ENCODE data around the gene CBX8. TPM values are rescaled to one million over a fixed set of nuclear protein-coding genes. Genes with fewer than 3 reads are reported as not detected.

The CBX8 gene
- total and polyA plus RNA-seq, 4 donors, result 4.8 to 9.3 (median 5.5) TPM

- Histone ChIP-seq H3K27ac (ENCODE audit: low read depth in 1 of 2, low read length in 1 of 2) (no peak overlapping the region), H3K4me3 (no peak overlapping the region), H3K27me3 (ENCODE audit: control insufficient read depth in 3 of 3, insufficient read depth in 3 of 3, low read length in 2 of 3) (no peaks in the 10 kb centered on the region), H3K4me1 (ENCODE audit: control insufficient read depth in 5 of 5, insufficient read depth in 5 of 5, low read length in 5 of 5) (peaks cover 11 to 63% (median 45%) of the 10 kb centered on the region in 5 donors), H3K9me3 (ENCODE audit: control insufficient read depth in 4 of 4, insufficient read depth in 3 of 4, low read length in 3 of 4) (no peaks in the 10 kb centered on the region), H3K36me3 (ENCODE audit: control insufficient read depth in 4 of 4, insufficient read depth in 4 of 4, low read length in 4 of 4) (peaks cover 0 to 24% (median 8%) of the 10 kb centered on the region in 4 donors), H3K9ac (ENCODE audit: insufficient read depth in 1 of 2, low read length in 2 of 2) (no peak overlapping the region)
- TF ChIP-seq CTCF (IDR thresholded peaks at IDR 0.05; ENCODE audit: control extremely low read depth, extremely low read depth), result no peak
- no peak for DNase-seq
- 91 to 92% methylated on average over 77 to 83 of the region's 83 CpGs for WGBS, 2 donors
- ATAC-seq (ENCODE audit: insufficient read depth, low FRiP score), result no peak
Observed at GRCh38 chr17:79833744-79834564, 37.1 kb upstream of the CBX8 start.

GRCh38 chr17:79833110-79833450, 36.2 kb upstream of the CBX8 start:
- H3K27me3 ChIP-seq (ENCODE audit: control insufficient read depth in 3 of 3, insufficient read depth in 3 of 3, low read length in 2 of 3), result no peaks in the 10 kb centered on the region
- H3K36me3 ChIP-seq (ENCODE audit: control insufficient read depth in 4 of 4, insufficient read depth in 4 of 4, low read length in 4 of 4), result peaks cover 0 to 24% (median 8%) of the 10 kb centered on the region in 4 donors
- DNase-seq (no peak), ATAC-seq (ENCODE audit: insufficient read depth, low FRiP score) (no peak)
- no peak overlapping the region for H3K9ac ChIP-seq (ENCODE audit: insufficient read depth in 1 of 2, low read length in 2 of 2)
- no peaks in the 10 kb centered on the region for H3K9me3 ChIP-seq (ENCODE audit: control insufficient read depth in 4 of 4, insufficient read depth in 3 of 4, low read length in 3 of 4)
- H3K27ac ChIP-seq (ENCODE audit: low read depth in 1 of 2, low read length in 1 of 2), result no peak overlapping the region
- H3K4me1 ChIP-seq (ENCODE audit: control insufficient read depth in 5 of 5, insufficient read depth in 5 of 5, low read length in 5 of 5), result peaks cover 11 to 72% (median 48%) of the 10 kb centered on the region in 5 donors
- WGBS, 2 donors, result 71 to 72% methylated on average over 7 of the region's 7 CpGs
- TF ChIP-seq CTCF (IDR thresholded peaks at IDR 0.05; ENCODE audit: control extremely low read depth, extremely low read depth), result no peak
- H3K4me3 ChIP-seq, result no peak overlapping the region

- Histone ChIP-seq H3K9ac (ENCODE audit: insufficient read depth in 1 of 2, low read length in 2 of 2) (no peak overlapping the region), H3K4me3 (no peak overlapping the region), H3K27ac (ENCODE audit: low read depth in 1 of 2, low read length in 1 of 2) (peak overlapping the region; percentile 48 to 50), H3K27me3 (ENCODE audit: control insufficient read depth in 3 of 3, insufficient read depth in 3 of 3, low read length in 2 of 3) (no peaks in the 10 kb centered on the region), H3K9me3 (ENCODE audit: control insufficient read depth in 4 of 4, insufficient read depth in 3 of 4, low read length in 3 of 4) (no peaks in the 10 kb centered on the region), H3K4me1 (ENCODE audit: control insufficient read depth in 5 of 5, insufficient read depth in 5 of 5, low read length in 5 of 5) (peaks cover 11 to 69% (median 46%) of the 10 kb centered on the region in 5 donors), H3K36me3 (ENCODE audit: control insufficient read depth in 4 of 4, insufficient read depth in 4 of 4, low read length in 4 of 4) (peaks cover 0 to 24% (median 8%) of the 10 kb centered on the region in 4 donors)
- TF ChIP-seq CTCF (IDR thresholded peaks at IDR 0.05; ENCODE audit: control extremely low read depth, extremely low read depth), result no peak
- ATAC-seq (ENCODE audit: insufficient read depth, low FRiP score), result peak; percentile 15
- DNase-seq, result peak; percentile 73 to 85 (median 78)
- WGBS, 2 donors, result 12 to 24% methylated on average over 59 to 72 of the region's 72 CpGs
Observed at GRCh38 chr17:79832218-79833109, 35.6 kb upstream of the CBX8 start.
